IMR-90 (cell line): ENCODE results near the gene THNSL1. TPM values are rescaled to one million over a fixed set of nuclear protein-coding genes. Genes with fewer than 3 reads are reported as not detected.
A peak's percentile ranks its signal among the peaks of the same experiment; 100 is the strongest.

Experiments used
- ATAC-seq: fragments of 200-7000 bp; cut with Tn5 transposase; 2 replicates; pipeline ENCODE4 v1.9.1; 2020; ENCODE audit warnings: low read depth, mild to moderate bottlenecking, moderate library complexity
- BruUV-seq: library from RNA; stranded (reverse); fragments of 400-500 nt; replicated peaks from 2 replicates; lab custom pipeline; 2021; lab: Mats Ljungman, UMichigan
- CTCF ChIA-PET: fragments of 300-600 bp; formaldehyde crosslinking; extraction: SDS; loops from one replicate; lab custom pipeline; 2021; ENCODE audit warnings: antibody characterized with exemption; lab: Yijun Ruan, JAX
- POLR2A ChIA-PET: fragments of 300-600 bp; sonication (Branson Sonifier 250); formaldehyde crosslinking; loops from one replicate; lab custom pipeline; 2022; ENCODE audit warnings: antibody characterized with exemption; ENCODE audit not compliant: unreplicated experiment; lab: Charles Lee
- DNase-seq: peaks from one replicate; pipeline ENCODE4 v3.0.0; 2013
- H2AFZ ChIP-seq: replicated peaks from 2 replicates; pipeline ENCODE3; 2013; ENCODE audit warnings: low read length, mild to moderate bottlenecking; ENCODE audit not compliant: poor library complexity
- H2AK5ac ChIP-seq: 2 replicates; pipeline ENCODE4 v1.6.1; 2013; ENCODE audit warnings: low read depth, low read length, inconsistent platforms
- H2AK9ac ChIP-seq: replicated peaks from 2 replicates; pipeline ENCODE3; 2013; ENCODE audit warnings: mild to moderate bottlenecking, low read depth, low read length, moderate library complexity; ENCODE audit not compliant: poor library complexity
- H2BK120ac ChIP-seq: 2 replicates; pipeline ENCODE4 v1.6.1; 2013; ENCODE audit warnings: low read depth, low read length, inconsistent platforms
- H2BK15ac ChIP-seq: 3 replicates; pipeline ENCODE4 v1.6.1; 2013; ENCODE audit warnings: low read depth, low read length, inconsistent platforms
- H2BK20ac ChIP-seq: 2 replicates; pipeline ENCODE4 v1.6.1; 2013; ENCODE audit warnings: low read depth, mild to moderate bottlenecking, inconsistent platforms, low read length, moderate library complexity
- H2BK5ac ChIP-seq: 2 replicates; pipeline ENCODE4 v1.6.1; 2013; ENCODE audit warnings: mild to moderate bottlenecking, low read depth, low read length, inconsistent platforms; ENCODE audit not compliant: poor library complexity, severe bottlenecking
- H3K14ac ChIP-seq: replicated peaks from 2 replicates; pipeline ENCODE4 v1.6.1; 2013; ENCODE audit warnings: low read depth, low read length, inconsistent platforms
- H3K18ac ChIP-seq: 2 replicates; pipeline ENCODE4 v1.6.1; 2013; ENCODE audit warnings: low read depth, low read length, control low read depth
- H3K23ac ChIP-seq: 2 replicates; pipeline ENCODE4 v1.6.1; 2013; ENCODE audit warnings: low read depth, low read length, inconsistent platforms
- H3K27ac ChIP-seq: 2 replicates; pipeline ENCODE4 v1.5.1; 2013; ENCODE audit warnings: mild to moderate bottlenecking, control low read depth, low read length; ENCODE audit not compliant: insufficient read depth
- H3K27me3 ChIP-seq: 2 replicates; pipeline ENCODE4 v1.6.1; 2013; ENCODE audit warnings: low read length; ENCODE audit not compliant: control insufficient read depth, insufficient read depth
- H3K36me3 ChIP-seq: 2 replicates; pipeline ENCODE4 v1.6.1; 2013; ENCODE audit warnings: low read length, mixed read lengths; ENCODE audit not compliant: control insufficient read depth, insufficient read depth
- H3K4ac ChIP-seq: 2 replicates; pipeline ENCODE4 v1.6.1; 2013; ENCODE audit warnings: low read depth, low read length, inconsistent platforms
- H3K4me1 ChIP-seq: 2 replicates; pipeline ENCODE4 v1.6.1; 2013; ENCODE audit warnings: low read length, mixed read lengths; ENCODE audit not compliant: control insufficient read depth, insufficient read depth
- H3K4me2 ChIP-seq: 2 replicates; pipeline ENCODE4 v1.6.1; 2013; ENCODE audit warnings: low read depth, mild to moderate bottlenecking, control low read depth, low read length, moderate library complexity
- H3K4me3 ChIP-seq: 2 replicates; pipeline ENCODE4 v1.5.1; 2013; ENCODE audit warnings: low read depth, mild to moderate bottlenecking, control low read depth, low read length, moderate library complexity; ENCODE audit not compliant: insufficient read depth
- H3K56ac ChIP-seq: 2 replicates; pipeline ENCODE4 v1.6.1; 2013; ENCODE audit warnings: low read length, inconsistent platforms; ENCODE audit not compliant: insufficient read depth; ENCODE audit errors: extremely low read depth
- H3K79me1 ChIP-seq, 2 experiments: 2 replicates each; pipeline ENCODE4 v1.6.1; 2013; ENCODE audit warnings: low read length in 2 of 2, inconsistent platforms in 1 of 2, low read depth in 1 of 2
- H3K9ac ChIP-seq: 2 replicates; pipeline ENCODE4 v1.6.1; 2013; ENCODE audit warnings: low read depth, low read length, control low read depth
- H3K9me1 ChIP-seq: 2 replicates; pipeline ENCODE4 v1.6.1; 2013; ENCODE audit warnings: low read length, inconsistent platforms; ENCODE audit not compliant: insufficient read depth
- H3K9me3 ChIP-seq: 2 replicates; pipeline ENCODE4 v1.6.1; 2013; ENCODE audit warnings: low read length; ENCODE audit not compliant: control insufficient read depth, insufficient read depth
- H4K20me1 ChIP-seq: 2 replicates; pipeline ENCODE4 v1.6.1; 2013; ENCODE audit warnings: low read length, inconsistent platforms; ENCODE audit not compliant: insufficient read depth
- H4K5ac ChIP-seq: 2 replicates; pipeline ENCODE4 v1.6.1; 2013; ENCODE audit warnings: mild to moderate bottlenecking, low read depth, low read length, control low read depth
- H4K8ac ChIP-seq, 2 experiments: 2 replicates each; pipeline ENCODE4 v1.6.1; 2013; ENCODE audit warnings: low read depth in 2 of 2, low read length in 2 of 2, control low read depth in 1 of 2, inconsistent platforms in 1 of 2
- H4K91ac ChIP-seq: 2 replicates; pipeline ENCODE4 v1.6.1; 2013; ENCODE audit warnings: low read depth, low read length, inconsistent platforms; ENCODE audit not compliant: insufficient read depth
- BHLHE40 ChIP-seq: fragments of 150-350 bp; IDR thresholded peaks from 2 replicates; pipeline ENCODE4 v1.6.1; 2016; ENCODE audit warnings: mild to moderate bottlenecking, low read depth, low read length
- CEBPB ChIP-seq: IDR thresholded peaks from 2 replicates; pipeline ENCODE4 v1.6.1; 2012; ENCODE audit warnings: low read depth, low read length, improper control_type of control experiment
- CHD1 ChIP-seq: IDR thresholded peaks from 2 replicates; pipeline ENCODE4 v1.6.1; 2012; ENCODE audit warnings: low read depth, low read length, improper control_type of control experiment
- CTCF ChIP-seq: conservative IDR thresholded peaks from 2 replicates; pipeline ENCODE4 v1.5.1; 2012; ENCODE audit warnings: mild to moderate bottlenecking, low read depth, low read length, improper control_type of control experiment
- FOS ChIP-seq: fragments of 150-350 bp; IDR thresholded peaks from 2 replicates; pipeline ENCODE4 v1.6.1; 2016; ENCODE audit warnings: low read depth, low read length
- MAFK ChIP-seq: IDR thresholded peaks from 2 replicates; pipeline ENCODE4 v1.6.1; 2012; ENCODE audit warnings: low read depth, low read length, improper control_type of control experiment
- MXI1 ChIP-seq: IDR thresholded peaks from 2 replicates; pipeline ENCODE4 v1.6.1; 2012; ENCODE audit warnings: low read depth, mild to moderate bottlenecking, low read length, moderate library complexity, borderline replicate concordance
- NFE2L2 ChIP-seq: fragments of 150-350 bp; IDR thresholded peaks from 2 replicates; pipeline ENCODE4 v1.6.1; 2016; ENCODE audit warnings: low read depth, mild to moderate bottlenecking, low read length
- POLR2A ChIP-seq: IDR thresholded peaks from 2 replicates; pipeline ENCODE4 v1.6.1; 2012; ENCODE audit warnings: mild to moderate bottlenecking, low read depth, low read length
- RAD21 ChIP-seq: IDR thresholded peaks from 2 replicates; pipeline ENCODE4 v1.6.1; 2012; ENCODE audit warnings: low read length, improper control_type of control experiment
- RCOR1 ChIP-seq: IDR thresholded peaks from 2 replicates; pipeline ENCODE4 v1.6.1; 2012; ENCODE audit warnings: mild to moderate bottlenecking, low read length, improper control_type of control experiment; ENCODE audit not compliant: insufficient replicate concordance
- WGBS, 2 experiments: methylation state at CpG; one replicate each; pipeline versions ENCODE4 v1.1.5 to v1.1.7; 2013; ENCODE audit warnings: missing lambda C conversion rate in 2 of 2; ENCODE audit not compliant: insufficient read length in 1 of 2; ENCODE audit errors: extremely low coverage in 2 of 2; 5-methylcytosine and 5-hydroxymethylcytosine counted together
- dilution Hi-C: fragments of 300-500 bp; cut with HindIII; formaldehyde crosslinking; loops from one replicate; pipeline ENCODE4 v1.14.3; 2018; ENCODE audit warnings: low sequenced_read_pairs; ENCODE audit not compliant: unreplicated experiment
- in situ Hi-C: fragments of 300-500 bp; cut with MboI; formaldehyde crosslinking; loops from 3 replicates; pipeline ENCODE4 v1.14.3; 2019; ENCODE audit warnings: low sequenced_read_pairs, inconsistent platforms, mixed read lengths
- intact Hi-C: fragments of 100-400 bp; cut with micrococcal nuclease; formaldehyde crosslinking; loops from 2 replicates; pipeline ENCODE4 v1.10.0; 2022
- polyA plus RNA-seq, 3 experiments: library from polyadenylated mRNA; depleted of rRNA; stranded (reverse); fragments of >200 nt; gene quantifications; 2 replicates each; pipeline ENCODE4 v1.2.3, GENCODE V29; 2012; ENCODE audit warnings: low replicate concordance in 1 of 3
- total RNA-seq: library from RNA; depleted of rRNA; stranded (reverse); fragments of >200 nt; gene quantifications from 2 replicates; pipeline ENCODE4 v1.2.3, GENCODE V29; 2012
- TF ChIP-seq, protein P1 (sequence below): fragments of 150-350 bp; IDR thresholded peaks from 2 replicates; pipeline ENCODE4 v1.6.1; 2016; ENCODE audit warnings: low read depth, mild to moderate bottlenecking, low read length, moderate library complexity, borderline replicate concordance

Gene THNSL1
- total and polyA plus RNA-seq, 2 of the 4 experiments (the other 2 are of a cell fraction), result 1.3 to 2.0 TPM

DNA sequence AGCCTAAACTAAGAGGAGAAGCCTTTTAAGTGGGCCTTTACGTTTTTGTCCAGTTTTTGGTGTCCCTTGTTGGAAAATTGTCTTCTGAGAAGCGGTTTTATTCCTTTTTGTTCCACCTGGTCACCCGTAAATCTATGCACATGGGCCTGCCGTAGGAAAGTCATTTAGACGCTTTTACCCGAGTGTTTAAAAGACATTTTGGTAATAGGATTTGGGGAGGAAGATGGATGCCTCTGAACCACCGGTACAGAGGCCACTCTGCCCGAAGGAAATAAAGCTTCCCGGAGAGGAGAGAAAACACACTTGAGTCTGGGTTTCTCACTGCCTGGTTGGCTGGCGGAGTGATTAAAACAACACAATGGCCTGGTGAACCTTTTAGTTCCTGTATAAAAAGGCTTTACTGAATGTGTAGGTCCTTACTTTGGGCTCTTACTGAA lies 760 bp downstream of the THNSL1 start (continued):
- TF ChIP-seq CTCF, result no peak

DNA sequence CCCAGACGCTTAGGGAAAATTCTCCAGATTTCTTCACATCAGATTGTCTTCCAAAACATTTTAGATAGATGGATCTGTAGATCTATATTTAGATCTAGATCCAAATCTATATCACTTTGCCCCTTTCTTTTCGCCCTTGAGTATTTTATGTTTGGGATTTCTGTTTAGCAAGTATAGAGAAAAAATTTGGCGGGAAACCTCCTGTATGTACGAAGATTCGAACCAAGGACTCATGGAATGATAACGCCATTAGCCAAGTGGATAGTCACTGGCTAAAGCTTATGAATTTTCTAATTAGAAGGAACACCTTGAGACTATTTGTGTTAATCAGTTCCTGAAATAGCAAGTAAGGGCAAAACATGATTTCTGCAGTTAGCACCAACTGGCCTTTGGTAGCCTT lies 1.2 kb downstream of the THNSL1 start:
- no peak overlapping the region for H3K4me3 ChIP-seq
- no peak overlapping the region for H3K4me2 ChIP-seq
- CTCF ChIA-PET, result interaction anchor here (0.6 kb wide), 1 partner anchor 486 kb away, joined by 4 read pairs; no protein-coding TSS in a partner anchor

More for the DNA sequence above, 1.2 kb downstream of the THNSL1 start:
- H2AK5ac ChIP-seq, result no peak overlapping the region
- H3K14ac ChIP-seq, result no peak overlapping the region
- H3K27ac ChIP-seq, result no peak overlapping the region
- peak overlapping the region in 1 of 2 experiments; percentile 64; a peak in 1 of 4 replicates for H4K8ac ChIP-seq
- no peak for TF ChIP-seq POLR2A
- no peak for TF ChIP-seq NFE2L2
- no peak for TF ChIP-seq RAD21
- TF ChIP-seq BHLHE40, result no peak
- no peak for TF ChIP-seq FOS
- TF ChIP-seq RCOR1, result no peak
- no peak for TF ChIP-seq CEBPB
- TF ChIP-seq, protein P1, sequence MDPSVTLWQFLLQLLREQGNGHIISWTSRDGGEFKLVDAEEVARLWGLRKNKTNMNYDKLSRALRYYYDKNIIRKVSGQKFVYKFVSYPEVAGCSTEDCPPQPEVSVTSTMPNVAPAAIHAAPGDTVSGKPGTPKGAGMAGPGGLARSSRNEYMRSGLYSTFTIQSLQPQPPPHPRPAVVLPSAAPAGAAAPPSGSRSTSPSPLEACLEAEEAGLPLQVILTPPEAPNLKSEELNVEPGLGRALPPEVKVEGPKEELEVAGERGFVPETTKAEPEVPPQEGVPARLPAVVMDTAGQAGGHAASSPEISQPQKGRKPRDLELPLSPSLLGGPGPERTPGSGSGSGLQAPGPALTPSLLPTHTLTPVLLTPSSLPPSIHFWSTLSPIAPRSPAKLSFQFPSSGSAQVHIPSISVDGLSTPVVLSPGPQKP, result no peak
- no peak for TF ChIP-seq CTCF
- no peak for TF ChIP-seq MXI1
- TF ChIP-seq CHD1, result no peak
- no peak for TF ChIP-seq MAFK
- no peak overlapping the region for H3K18ac ChIP-seq
- intact Hi-C loops (loop anchor here (1.0 to 2.0 kb wide), 2 partner anchors 59 to 64 kb away; no protein-coding TSS in a partner anchor), dilution Hi-C loops (no loop called here), in situ Hi-C loops (no loop called here)
- no peaks in the 10 kb centered on the region for H3K27me3 ChIP-seq
- H3K9ac ChIP-seq, result no peak overlapping the region
- BruUV-seq, result no TSS peak
- DNase-seq (no peak), ATAC-seq (no peak)
- no peak overlapping the region for H2BK5ac ChIP-seq
- 100% methylated on average over 3 of the region's 6 CpGs; no CpG with 5 or more reads in 1 of the 2 experiments for WGBS, 2 experiments
- peaks cover 1% of the 10 kb centered on the region; the same call in 1 of the 2 replicates for H3K4me1 ChIP-seq
- no peak overlapping the region for H2AK9ac ChIP-seq
- no peak overlapping the region for H2BK15ac ChIP-seq
- H2BK20ac ChIP-seq, result no peak overlapping the region
- H3K9me3 ChIP-seq, result no peaks in the 10 kb centered on the region
- H4K5ac ChIP-seq, result no peak overlapping the region
- peaks cover 0 to 4% of the 10 kb centered on the region in 2 experiments; a peak in 1 of 4 replicates for H3K79me1 ChIP-seq
- no peak overlapping the region for H3K4ac ChIP-seq
- H3K23ac ChIP-seq, result no peak overlapping the region
- POLR2A ChIA-PET, result interaction anchor here (0.6 kb wide), 1 partner anchor 20 kb away, joined by 3 read pairs; no protein-coding TSS in a partner anchor
- no peaks in the 10 kb centered on the region for H4K20me1 ChIP-seq
- H3K36me3 ChIP-seq, result no peaks in the 10 kb centered on the region
- H3K9me1 ChIP-seq, result no peaks in the 10 kb centered on the region
- H2BK120ac ChIP-seq, result no peak overlapping the region
- H2AFZ ChIP-seq, result no peak overlapping the region
- no peak overlapping the region for H4K91ac ChIP-seq
- no peak overlapping the region for H3K56ac ChIP-seq
